ENCODE measurements around the gene GRPEL2. TPM values are rescaled to one million over a fixed set of nuclear protein-coding genes. Genes with fewer than 3 reads are reported as not detected.

The GRPEL2 gene
- total RNA-seq, 1 experiment from 2014 or later, result 36.8 TPM

GRCh38 chr5:149298842-149299404 is 46.4 kb upstream of the GRPEL2 start:
- no peaks in the 10 kb centered on the region for H3K4me1 ChIP-seq
- H3K9me3 ChIP-seq, result no peaks in the 10 kb centered on the region
- intact Hi-C loops (cut with micrococcal nuclease; ENCODE audit: unreplicated experiment), result no loop called here
- Mint-ChIP-seq H3K27ac (ENCODE audit: unreplicated experiment) (no peak overlapping the region), H3K4me1 (ENCODE audit: low read depth, unreplicated experiment) (no peaks in the 10 kb centered on the region), H3K36me3 (ENCODE audit: insufficient read depth, unreplicated experiment) (no peaks in the 10 kb centered on the region), H3K27me3 (ENCODE audit: insufficient read depth, unreplicated experiment) (peaks cover 9% of the 10 kb centered on the region), H3K4me3 (ENCODE audit: unreplicated experiment) (no peak overlapping the region), H3K9me3 (ENCODE audit: unreplicated experiment) (no peaks in the 10 kb centered on the region)
- no peak overlapping the region for H3K4me3 ChIP-seq (ENCODE audit: low read depth, low read length)
- H3K36me3 ChIP-seq (ENCODE audit: control insufficient read depth, insufficient read depth, low read length), result no peaks in the 10 kb centered on the region
- ChIA-PET POLR2A (no interaction called here), CTCF (no interaction called here)
- no peak for TF ChIP-seq CTCF (IDR thresholded peaks at IDR 0.05; ENCODE audit: insufficient read depth in 1 of 2, low read depth in 1 of 2, low read length in 1 of 2, severe bottlenecking in 1 of 2, unreplicated experiment in 1 of 2)
- BruUV-seq (replicated peaks), result no TSS peak
- DNase-seq, result no peak
- H3K27me3 ChIP-seq (replicated peaks; ENCODE audit: control insufficient read depth, insufficient read depth, low read length), result no peaks in the 10 kb centered on the region; the same call in 1 of the 2 replicates

- H3K36me3 Mint-ChIP-seq (ENCODE audit: insufficient read depth, unreplicated experiment), result no peaks in the 10 kb centered on the region
- CTCF ChIA-PET, result no interaction called here
These were observed 45.7 kb upstream of the GRPEL2 start for GRCh38 chr5:149299451-149300054.

GRCh38 chr5:149300441-149300840 is 44.9 kb upstream of the GRPEL2 start:
- Histone ChIP-seq H3K4me1 (no peaks in the 10 kb centered on the region), H3K4me3 (ENCODE audit: low read depth, low read length) (no peak overlapping the region), H3K27me3 (replicated peaks; ENCODE audit: control insufficient read depth, insufficient read depth, low read length) (no peaks in the 10 kb centered on the region), H3K9me3 (no peaks in the 10 kb centered on the region), H3K36me3 (ENCODE audit: control insufficient read depth, insufficient read depth, low read length) (no peaks in the 10 kb centered on the region)
- Mint-ChIP-seq H3K4me1 (ENCODE audit: low read depth, unreplicated experiment) (no peaks in the 10 kb centered on the region), H3K36me3 (ENCODE audit: insufficient read depth, unreplicated experiment) (no peaks in the 10 kb centered on the region), H3K9me3 (ENCODE audit: unreplicated experiment) (no peaks in the 10 kb centered on the region), H3K4me3 (ENCODE audit: unreplicated experiment) (no peak overlapping the region), H3K27me3 (ENCODE audit: insufficient read depth, unreplicated experiment) (peaks cover 4% of the 10 kb centered on the region), H3K27ac (ENCODE audit: unreplicated experiment) (no peak overlapping the region)
- intact Hi-C loops (cut with micrococcal nuclease; ENCODE audit: unreplicated experiment), result no loop called here
- DNase-seq, result no peak
- ChIA-PET POLR2A (no interaction called here), CTCF (no interaction called here)
- TF ChIP-seq CTCF (IDR thresholded peaks at IDR 0.05; ENCODE audit: insufficient read depth in 1 of 2, low read depth in 1 of 2, low read length in 1 of 2, severe bottlenecking in 1 of 2, unreplicated experiment in 1 of 2), result no peak
- no TSS peak for BruUV-seq (replicated peaks)

More at GRCh38 chr5:149299451-149300054, 45.7 kb upstream of the GRPEL2 start:
- Histone ChIP-seq H3K4me1 (no peaks in the 10 kb centered on the region), H3K36me3 (ENCODE audit: control insufficient read depth, insufficient read depth, low read length) (no peaks in the 10 kb centered on the region), H3K27me3 (replicated peaks; ENCODE audit: control insufficient read depth, insufficient read depth, low read length) (no peaks in the 10 kb centered on the region; the same call in 1 of the 2 replicates), H3K4me3 (ENCODE audit: low read depth, low read length) (no peak overlapping the region), H3K9me3 (no peaks in the 10 kb centered on the region)
- Mint-ChIP-seq H3K4me1 (ENCODE audit: low read depth, unreplicated experiment) (no peaks in the 10 kb centered on the region), H3K27ac (ENCODE audit: unreplicated experiment) (no peak overlapping the region), H3K27me3 (ENCODE audit: insufficient read depth, unreplicated experiment) (peaks cover 9% of the 10 kb centered on the region), H3K9me3 (ENCODE audit: unreplicated experiment) (no peaks in the 10 kb centered on the region), H3K4me3 (ENCODE audit: unreplicated experiment) (no peak overlapping the region)
- TF ChIP-seq CTCF (IDR thresholded peaks at IDR 0.05; ENCODE audit: insufficient read depth in 1 of 2, low read depth in 1 of 2, low read length in 1 of 2, severe bottlenecking in 1 of 2, unreplicated experiment in 1 of 2), result no peak
- no peak for DNase-seq
- POLR2A ChIA-PET, result no interaction called here
- no TSS peak for BruUV-seq (replicated peaks)
- intact Hi-C loops (cut with micrococcal nuclease; ENCODE audit: unreplicated experiment), result no loop called here

Data from Caco-2 (cell line).